Spleen (tissue), 7 donors: ENCODE data around the gene RCSD1.

ENCODE experiments used
- POLR2A ChIP-seq, 3 donors: fragments of 450-650 bp; IDR thresholded peaks; one replicate each; pipeline ENCODE4 v1.5.1; 2017; ENCODE audit warnings: antibody characterized with exemption in 3 of 3, mild to moderate bottlenecking in 1 of 3
- POLR2AphosphoS5 ChIP-seq, 3 donors: sonication (generic); formaldehyde crosslinking; IDR thresholded peaks; one replicate each; pipeline ENCODE4 v1.5.1; 2017; ENCODE audit warnings: antibody characterized with exemption in 3 of 3
- TF ChIP-seq, protein P1 (sequence below), 11 experiments: fragments of 200-600 bp in 7 of 11; fragments of 450-650 bp in 4 of 11; sonication (generic) in 4 of 11; IDR thresholded peaks in 8 of 11; conservative IDR thresholded peaks in 3 of 11; 1 replicate in 7 of 11; 2 replicates in 4 of 11; pipeline versions ENCODE4 v1.4.0 to v1.8.0; 2016 to 2021; ENCODE audit warnings: antibody characterized with exemption in 11 of 11, inconsistent platforms in 4 of 11, mild to moderate bottlenecking in 1 of 11
- donor health status: DM: no; HTN: no; CAD: no; lungs with moderate emphysema.
- donor health status: DM: no; HTN: no; CAD: no.
- donor health status: DM: no; HTN: no; CAD: no.

DNA sequence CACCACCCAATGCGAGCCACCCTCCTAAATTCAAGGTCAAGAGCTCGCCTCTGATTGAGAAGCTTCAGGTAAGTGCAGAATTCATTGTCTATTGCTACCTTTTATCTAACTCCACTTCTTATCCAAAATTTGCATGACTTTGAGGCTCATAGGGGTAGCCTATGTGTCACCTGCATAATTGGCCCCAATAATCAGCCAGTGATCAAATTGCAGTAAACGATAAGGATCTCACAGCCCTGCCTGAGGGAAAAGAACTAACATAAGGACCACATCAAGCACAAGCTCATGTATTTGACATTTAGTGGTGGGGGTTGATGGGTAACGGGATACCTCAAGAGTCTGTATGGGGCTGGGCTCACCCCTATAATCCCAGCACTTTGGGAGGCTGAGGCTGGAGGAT, 60.0 kb downstream of the RCSD1 start:
- TF ChIP-seq, protein P1, sequence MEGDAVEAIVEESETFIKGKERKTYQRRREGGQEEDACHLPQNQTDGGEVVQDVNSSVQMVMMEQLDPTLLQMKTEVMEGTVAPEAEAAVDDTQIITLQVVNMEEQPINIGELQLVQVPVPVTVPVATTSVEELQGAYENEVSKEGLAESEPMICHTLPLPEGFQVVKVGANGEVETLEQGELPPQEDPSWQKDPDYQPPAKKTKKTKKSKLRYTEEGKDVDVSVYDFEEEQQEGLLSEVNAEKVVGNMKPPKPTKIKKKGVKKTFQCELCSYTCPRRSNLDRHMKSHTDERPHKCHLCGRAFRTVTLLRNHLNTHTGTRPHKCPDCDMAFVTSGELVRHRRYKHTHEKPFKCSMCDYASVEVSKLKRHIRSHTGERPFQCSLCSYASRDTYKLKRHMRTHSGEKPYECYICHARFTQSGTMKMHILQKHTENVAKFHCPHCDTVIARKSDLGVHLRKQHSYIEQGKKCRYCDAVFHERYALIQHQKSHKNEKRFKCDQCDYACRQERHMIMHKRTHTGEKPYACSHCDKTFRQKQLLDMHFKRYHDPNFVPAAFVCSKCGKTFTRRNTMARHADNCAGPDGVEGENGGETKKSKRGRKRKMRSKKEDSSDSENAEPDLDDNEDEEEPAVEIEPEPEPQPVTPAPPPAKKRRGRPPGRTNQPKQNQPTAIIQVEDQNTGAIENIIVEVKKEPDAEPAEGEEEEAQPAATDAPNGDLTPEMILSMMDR (IDR thresholded peaks at IDR 0.05 in 8 of 11, conservative IDR thresholded peaks at IDR 0.05 in 3 of 11), result no peak
- no peak for TF ChIP-seq POLR2AphosphoS5 (IDR thresholded peaks at IDR 0.05)
- no peak for TF ChIP-seq POLR2A (IDR thresholded peaks at IDR 0.05)
